ENCODE results near the gene GPATCH2.

GPATCH2 gene

DNA sequence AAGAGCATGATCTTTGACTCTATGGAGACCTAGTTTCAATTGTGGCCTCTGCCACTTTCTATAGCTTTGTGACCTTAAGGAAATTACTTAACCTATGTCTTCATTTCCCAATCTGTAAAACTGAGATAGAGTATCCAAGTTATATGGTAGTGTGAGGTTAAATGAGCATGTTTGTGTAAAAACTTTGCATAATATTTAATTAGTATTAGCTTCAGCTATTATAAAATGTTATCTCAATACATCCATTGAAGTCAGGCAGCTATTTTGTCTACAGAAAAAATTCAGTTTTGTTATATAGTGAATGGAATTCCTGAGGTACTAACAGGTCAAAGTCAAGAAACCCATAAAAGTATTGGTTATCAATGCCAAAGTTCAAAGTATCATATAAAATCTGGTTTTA is 53.6 kb downstream of the GPATCH2 start:
- FAIRE-seq = no peak

DNA sequence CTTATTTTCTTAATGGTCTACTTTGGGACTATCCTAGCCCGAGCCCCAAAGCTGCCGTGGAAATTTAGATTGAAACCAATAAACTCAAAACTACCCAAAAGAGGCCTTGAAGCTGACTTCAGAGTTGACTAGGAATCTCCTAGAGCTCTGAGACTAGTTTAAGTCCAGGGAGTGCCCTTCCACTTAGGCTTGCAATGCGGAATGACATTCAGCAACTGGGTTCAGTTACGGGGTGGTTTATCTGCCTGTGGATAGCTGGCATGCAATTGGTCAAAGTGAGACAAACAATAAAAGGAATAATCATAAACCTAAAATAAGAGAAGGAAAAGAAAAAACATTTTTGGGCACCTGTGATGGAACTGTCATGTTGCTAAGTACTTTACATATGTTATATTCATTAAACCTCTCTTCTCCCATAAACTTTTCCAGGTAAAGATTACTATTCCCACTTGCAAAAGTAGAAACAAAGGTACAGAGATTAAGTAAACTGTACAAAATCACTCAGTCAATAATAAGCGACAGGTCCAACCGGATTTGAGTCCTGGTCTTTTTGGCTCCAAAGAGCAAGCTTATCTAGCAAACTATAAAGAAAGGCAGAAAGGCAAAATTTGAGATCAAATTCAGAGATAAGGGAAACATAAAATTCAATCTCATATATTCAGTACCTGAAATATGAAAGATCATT is 56.5 kb downstream of the GPATCH2 start:
- no peak for FAIRE-seq

DNA sequence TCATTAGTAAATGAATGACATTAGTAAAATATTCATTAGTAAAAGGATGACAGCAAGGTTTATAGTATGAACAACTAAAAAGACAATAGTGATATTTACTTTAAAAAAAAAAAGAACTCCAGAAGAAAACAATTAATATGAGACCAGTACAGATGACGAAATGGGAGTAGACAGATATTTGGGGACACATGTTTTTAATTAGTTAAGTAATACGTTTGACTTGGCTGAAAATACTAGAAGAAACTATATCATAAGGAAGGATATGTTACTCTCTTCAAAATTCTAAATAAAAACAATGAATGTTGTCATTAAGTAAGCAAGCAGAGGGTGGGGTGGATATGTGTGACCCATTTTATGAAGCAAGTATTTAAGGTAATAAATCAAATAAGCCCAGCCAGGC is 61.9 kb downstream of the GPATCH2 start:
- no peak for FAIRE-seq

DNA sequence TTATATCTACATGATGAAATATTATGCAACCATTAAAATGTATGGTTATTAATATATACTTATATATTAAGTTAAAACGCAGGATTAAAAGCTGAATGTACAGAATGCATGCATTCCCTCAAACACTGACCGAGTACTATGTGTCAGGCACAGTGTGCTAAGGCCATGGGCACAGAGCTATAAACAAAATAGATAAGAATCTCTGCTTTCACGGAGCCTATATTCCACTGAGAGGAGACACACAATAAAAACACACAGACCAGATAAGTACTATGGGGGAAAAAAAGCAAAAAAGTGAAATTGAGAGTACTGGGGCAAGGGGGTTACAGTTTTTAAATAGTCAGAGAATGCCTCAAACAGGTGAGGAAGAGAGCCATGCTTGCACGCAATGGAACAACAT is 62.7 kb downstream of the GPATCH2 start:
- no peak for FAIRE-seq

DNA sequence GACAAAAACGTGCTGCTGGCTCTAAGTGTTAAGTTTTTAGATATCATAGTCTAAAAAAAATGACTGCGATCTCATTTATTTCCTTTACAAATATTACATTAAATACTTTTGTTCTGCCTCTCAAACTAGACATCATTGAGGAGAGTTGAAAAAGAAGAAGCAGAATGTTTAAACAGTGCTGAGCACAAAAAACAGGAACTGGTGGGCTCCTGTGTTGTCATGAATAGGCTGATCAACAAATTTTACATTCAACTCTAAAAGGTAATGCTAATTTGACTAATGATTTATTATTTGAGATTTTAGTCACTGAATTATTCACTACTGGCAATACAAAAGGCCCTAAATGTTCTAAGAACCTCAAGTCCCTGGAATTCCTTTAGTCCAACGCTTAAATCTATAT is 66.1 kb downstream of the GPATCH2 start:
- no peak for FAIRE-seq

DNA sequence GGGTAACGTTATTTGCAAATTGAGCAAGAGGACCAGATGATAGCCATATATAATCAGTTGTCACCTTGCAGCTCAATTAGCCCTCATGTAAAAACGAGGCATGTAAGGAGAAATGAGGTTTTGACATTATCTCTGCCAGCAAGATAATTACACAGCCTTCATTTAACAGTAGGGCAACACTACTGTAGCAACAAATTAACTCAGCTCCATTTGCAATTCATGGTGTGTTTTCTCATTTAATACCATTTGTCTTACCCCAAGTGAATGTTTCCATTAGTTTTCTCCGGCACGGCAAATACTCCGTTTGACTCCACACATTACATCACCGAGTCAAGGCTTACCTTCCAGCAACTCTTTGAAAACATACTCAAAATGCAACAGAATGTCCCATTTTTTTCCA is 66.7 kb downstream of the GPATCH2 start:
- FAIRE-seq = no peak

DNA sequence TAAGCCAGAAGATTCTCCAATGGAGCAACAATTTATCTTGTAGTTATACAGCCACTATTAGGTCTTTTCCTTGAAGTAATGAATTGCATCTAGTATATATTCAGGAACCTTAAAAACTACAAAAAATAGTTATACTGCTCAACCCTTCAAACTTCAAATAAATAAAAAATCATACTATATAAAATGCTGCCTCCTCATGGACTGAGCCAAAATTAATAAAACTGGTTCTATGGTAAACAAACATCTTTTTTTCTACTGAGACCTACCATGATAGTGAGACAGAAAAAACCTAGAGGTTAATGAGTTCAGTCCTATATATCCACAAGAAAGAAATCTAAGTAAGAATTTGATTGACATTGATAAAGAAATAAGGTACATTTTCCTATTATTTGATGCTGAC is 67.7 kb downstream of the GPATCH2 start:
- FAIRE-seq = no peak

DNA sequence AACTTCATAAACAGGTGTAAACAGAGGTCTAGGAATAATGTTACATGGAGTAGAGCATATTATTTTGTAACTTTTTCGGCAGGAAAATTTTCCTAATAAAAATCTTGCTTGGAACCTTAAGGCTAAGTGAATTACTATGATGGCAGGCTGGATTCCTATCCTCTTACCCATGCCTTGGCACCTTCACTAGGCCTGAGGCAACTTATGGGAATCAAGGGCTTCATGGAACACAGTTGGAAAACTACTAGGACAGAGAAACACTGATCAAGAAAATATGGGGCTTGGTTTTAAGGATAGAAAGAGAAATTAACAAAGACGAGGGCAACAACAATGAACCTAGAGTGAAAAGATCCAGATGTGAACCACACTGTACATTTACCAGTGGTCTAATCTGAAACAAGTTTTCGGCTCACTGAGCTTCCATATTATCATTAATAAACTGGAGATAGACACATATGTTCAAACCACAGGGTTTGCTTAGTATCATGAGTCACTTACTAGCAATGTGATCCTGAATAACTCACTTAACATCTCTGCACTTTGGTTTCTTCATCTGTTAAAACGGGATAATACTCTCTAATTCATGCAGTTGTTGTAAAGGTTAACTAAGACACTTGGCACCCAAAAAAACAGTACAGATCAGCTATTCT is 68.5 kb downstream of the GPATCH2 start:
- FAIRE-seq = no peak

DNA sequence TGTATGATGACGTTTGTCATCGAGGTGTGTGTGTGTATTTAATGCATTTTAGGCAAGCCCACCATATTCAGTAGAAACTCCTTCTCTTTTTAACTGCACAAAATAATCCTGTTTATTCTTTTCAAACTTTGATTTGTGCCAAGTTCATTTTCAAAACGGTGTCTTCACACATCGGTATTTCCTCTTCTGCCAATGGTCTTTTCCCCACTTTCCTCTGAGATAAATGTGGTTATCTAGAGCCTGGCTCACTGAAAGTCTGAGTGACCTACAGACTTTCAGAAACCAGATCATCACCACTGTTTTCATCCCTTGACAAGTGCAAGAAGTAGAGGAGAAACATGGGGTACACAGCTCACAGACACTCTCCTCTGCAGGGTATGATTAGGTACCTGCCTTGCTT is 69.4 kb downstream of the GPATCH2 start:
- no peak for FAIRE-seq

DNA sequence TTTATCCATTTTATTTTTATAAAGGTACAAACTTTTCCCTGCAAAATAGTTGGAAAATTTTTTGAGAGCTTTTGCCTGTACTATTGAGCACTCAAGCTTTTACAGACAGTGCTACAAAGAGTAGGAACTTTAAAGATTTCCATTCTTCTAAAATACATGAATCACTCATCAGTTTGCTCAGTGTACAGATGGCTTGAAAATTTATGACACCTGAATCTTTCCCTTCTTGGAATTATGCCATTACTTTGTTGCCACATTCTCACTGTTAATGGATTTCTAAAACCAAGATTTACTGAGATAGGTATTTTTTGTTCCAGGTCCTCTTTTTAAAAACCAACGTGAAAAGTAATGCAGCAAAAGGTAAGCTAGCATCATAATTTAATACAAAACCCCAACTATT is 76.0 kb downstream of the GPATCH2 start:
- no peak for FAIRE-seq

DNA sequence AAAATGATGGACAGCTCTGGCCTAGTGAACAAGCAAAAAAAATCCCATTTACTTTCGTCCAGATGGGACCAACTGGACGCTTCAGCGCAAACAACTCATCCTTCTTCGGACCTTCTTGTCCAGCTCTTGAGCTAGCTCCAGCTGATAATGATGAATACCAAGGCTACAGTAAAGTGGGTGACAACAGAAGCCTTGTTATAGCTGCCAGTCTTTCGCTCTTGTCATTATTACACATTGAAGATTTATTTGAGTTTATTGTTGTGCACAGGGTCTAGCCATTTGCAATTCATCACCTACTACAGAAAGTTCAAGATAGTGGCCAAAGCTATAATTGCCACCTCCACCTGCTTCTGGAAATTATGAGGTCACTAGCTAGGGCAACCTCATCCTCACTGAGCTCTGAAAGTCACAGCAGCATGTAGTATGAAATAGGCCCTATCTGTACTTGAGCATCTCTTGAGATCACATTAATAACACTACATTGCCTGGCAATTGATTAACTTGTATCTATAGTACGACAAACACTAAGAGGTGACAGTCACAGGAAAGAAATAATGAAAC is 76.9 kb downstream of the GPATCH2 start:
- no peak for FAIRE-seq

DNA sequence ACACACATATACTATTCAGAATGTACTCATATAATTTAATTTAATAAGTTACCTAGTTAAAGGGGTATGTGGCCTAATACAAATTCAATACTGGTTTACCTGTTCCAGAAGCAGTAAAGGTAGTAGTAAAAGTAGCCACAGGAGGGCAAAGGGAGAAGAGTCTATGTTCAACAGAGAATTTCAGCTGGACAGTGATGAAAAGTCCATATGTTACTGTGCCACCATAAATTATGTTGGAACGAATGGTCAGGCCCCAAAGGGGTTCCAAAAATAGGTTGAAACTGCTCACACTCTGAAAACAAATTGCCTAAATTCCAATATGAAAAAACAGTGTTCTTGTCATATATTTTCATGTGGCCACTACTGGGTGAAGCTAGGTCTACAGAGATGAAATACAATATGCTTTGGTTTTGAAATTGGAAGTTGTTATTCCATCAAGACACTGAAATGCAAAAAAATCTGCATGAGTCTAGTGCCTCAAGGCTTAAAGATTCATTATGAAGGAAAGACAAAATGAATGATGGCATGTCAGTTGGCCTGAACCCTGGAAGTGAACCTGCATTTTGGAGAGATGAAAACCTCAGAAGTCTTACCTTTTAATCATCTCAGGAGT is 78.4 kb downstream of the GPATCH2 start:
- FAIRE-seq = no peak

DNA sequence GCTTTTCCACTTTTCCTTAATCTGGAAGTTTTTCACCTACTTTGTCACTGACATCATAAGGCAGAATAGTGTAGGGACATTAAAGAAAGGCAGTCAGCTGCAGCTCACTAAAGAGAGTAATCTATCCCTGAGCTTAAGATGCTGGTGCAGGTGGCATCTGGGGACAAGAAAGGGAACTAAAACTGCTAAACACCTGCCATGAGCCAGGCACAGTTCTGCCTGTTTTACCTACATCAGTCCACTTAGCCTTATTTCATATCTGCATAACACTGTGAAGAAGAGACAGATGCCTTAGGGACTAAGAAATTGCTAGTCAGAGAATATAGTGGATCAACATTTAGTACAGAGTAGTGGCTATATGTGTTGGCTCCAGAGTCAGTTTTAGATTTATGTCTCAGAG is 88.1 kb downstream of the GPATCH2 start:
- no peak for FAIRE-seq

DNA sequence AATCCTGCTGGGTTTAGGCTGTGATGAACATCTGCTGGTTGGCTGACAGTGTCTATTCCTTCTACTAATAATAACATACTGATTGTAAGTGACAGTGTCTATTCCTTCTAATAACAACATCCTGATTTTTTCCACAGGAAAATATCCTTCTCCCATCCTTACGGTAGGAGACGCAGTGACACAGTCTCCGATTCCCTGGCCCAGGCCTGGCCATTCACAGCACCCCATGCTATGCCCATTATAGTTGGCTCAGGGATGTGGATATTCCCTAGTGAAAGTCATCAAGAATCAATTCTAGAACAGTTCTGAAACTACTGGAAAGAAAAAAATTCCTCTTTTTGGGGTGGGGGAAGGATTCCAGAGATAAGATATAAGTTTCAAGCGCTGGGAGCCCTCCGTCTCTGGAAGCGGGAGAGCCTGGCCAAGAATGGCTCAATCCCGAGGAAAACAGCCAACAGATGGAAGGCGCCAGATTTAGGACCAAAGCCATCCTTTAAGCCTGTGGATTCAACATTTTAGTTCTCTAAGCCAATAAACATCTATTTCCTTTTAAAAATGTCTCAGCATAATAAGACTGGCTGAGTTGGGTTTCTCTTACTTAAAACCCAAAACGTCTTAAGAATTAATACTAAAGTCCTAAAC is 88.6 kb downstream of the GPATCH2 start:
- no peak for FAIRE-seq

DNA sequence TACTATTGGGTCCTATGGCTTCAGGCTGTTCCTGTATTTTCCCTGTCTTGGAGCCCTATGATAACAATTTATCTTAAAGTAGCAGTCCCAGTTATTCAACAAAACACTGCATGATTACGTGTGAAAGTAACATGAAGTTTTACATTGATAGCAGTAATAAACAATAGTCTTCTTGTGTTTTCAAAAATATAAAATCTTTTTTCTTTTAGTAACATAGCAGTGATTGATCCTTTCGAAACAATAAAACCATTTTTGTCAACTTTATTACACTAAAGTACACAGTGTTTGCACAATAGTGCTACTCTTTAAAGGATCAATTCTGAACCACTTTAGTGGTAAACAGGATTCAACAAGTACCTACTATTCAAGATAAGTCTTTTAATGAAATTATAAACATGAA is 90.6 kb downstream of the GPATCH2 start:
- no peak for FAIRE-seq

DNA sequence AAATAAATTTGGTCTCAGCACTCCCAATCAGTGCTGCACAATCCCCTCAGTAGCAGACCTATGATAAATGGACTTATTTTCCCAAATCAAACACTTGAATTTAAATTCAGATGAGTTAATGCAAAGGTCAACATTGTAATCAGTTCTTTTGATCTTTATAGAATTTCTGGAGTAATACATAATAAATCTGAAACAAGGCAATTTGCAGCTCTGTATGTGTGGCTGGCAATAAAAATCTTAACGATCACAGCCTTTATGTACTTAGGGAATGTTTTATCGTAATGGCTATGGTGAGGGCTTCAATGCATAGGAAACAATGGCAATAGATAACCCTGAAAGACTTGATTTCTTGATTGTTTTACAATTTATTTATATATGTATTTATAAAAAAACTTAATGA is 91.4 kb downstream of the GPATCH2 start:
- no peak for FAIRE-seq

DNA sequence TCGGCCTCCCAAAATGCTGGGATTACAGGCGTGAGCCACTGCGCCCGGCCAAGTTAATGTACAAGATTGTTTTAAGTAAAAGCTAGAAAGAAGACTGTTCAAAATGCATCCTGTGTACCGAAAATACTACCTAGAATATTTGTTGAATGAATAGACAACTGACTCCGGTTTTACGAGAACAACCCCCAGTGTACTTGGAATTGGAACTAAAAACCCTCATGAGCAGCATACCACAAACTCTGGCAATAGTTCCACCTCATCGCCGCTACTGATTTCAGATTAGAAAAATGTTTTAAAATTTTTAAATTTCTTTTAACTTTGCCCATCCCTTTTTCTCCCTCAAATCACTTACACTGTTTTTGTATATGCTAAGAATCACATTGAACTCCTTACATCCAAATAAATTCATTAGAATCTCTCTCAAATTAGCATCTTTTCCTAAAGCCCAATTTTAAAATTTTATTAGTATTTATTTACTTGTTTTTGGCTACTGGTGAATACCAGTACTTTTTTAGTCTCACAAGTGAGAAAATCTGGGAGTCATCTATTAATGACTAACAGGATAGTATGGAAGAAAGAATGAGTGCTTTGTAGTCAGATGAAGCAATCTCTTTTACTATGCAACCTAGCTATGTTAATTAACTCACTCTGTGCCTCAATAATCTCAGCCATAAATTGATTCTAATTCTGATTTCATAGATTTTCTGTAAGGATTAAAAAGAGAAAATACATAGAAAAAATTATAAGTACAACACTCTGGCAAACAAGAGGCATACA is 95.1 kb downstream of the GPATCH2 start:
- no peak for FAIRE-seq

DNA sequence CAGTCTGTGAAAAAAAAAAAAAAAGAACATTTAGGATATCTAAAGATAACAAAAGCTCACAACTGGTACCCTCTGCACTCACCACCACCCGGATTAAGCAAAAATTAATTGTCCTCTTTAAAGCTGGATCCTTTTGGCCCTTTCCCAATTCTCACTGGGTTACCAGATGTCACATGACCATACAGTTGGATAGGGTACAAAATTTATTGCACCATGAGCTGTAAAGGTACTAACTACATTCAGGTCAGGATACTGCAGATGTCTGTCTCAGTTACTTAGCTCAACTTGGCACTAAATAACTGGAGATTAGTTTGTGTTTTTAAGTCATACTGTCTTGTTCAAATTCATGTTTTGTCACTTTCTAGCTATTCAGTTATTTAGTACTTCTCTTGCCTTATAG is 96.3 kb downstream of the GPATCH2 start:
- no peak for FAIRE-seq

DNA sequence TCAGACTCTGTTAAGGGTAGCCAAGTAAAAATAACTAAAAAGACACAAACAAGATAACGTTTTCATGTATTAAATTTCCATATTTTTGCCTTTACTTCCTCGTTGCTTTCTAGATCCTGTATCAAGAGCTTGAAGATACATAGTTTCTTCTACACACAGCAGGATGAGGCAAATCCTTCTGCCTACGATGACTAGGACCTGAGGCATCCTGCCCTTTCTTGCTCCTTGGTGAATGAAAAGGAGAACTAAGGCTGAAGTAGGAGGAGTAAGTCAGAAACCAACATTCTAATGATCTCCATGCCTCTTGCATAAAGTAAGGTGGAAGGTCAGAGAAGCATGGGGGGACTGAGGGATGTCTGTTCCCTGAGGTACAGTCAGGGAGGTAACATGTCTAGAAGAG is 102.6 kb downstream of the GPATCH2 start:
- no peak for FAIRE-seq

DNA sequence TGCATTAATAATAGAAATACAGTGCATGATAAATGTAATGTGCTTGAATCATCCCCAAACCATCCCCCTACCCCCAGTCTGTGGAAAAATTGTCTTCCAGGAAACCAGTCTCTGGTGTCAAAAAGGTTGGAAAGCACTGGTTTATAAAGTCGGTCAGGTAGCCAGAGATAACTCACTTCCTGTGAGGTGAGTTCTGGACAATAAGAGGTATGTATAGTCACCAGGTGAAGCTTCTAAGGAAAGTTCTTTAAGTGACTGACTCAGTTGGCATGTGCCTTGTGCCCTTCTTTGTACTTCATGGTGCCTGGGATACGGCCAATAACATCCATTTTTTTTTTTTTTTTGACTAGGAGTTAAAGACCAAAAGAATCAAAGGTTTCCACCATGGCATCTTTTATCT is 103.7 kb downstream of the GPATCH2 start:
- no peak for FAIRE-seq

DNA sequence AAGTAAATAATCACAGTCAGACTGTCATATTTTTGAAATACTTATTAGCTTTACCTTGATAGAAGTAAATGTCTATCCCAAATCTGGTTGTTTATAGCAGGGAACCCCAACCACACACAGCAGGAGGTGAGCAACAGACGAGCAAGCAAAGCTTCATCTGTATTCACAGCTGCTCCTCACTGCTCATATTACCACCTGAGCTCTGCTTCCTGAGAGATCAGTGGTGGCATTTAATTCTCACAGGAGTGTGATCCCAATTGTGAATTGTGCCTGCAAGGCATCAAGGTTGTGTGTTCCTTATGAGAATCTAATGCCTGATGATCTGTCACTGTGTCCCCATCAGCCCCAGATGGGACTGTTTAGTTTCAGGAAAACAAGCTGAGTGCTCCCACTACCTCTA is 104.3 kb downstream of the GPATCH2 start:
- FAIRE-seq = no peak

DNA sequence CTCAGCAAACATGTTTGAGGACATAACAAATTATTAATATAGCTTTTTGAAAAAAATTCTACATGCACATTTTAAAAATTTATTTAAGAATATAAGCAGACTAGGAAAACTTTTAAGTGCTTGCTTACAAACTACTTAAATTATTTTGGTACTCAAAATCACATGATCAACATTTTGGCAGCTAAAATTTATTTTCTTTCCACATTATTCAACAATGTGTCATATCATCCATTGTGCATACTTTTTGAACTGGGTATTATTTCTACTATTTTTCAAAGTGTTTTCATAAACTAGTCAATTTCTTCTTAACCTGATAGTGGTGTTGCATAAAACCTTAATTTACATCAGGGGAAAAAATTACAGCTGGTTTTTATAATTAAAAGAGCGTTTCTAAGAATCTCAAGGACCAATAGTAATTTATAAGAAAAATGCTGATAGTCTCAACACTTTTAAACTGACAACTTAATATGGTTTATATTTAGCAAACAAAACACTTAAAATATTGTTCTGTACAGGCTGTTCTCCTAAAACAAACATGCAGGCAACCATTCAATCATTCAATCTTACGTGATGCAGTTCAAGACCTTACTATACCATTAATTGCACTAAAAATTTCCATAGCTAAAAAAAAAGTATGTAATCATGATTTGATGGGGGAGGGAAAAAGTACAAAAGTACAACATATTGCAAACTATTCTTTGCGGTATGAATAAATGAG is 105.0 kb downstream of the GPATCH2 start:
- FAIRE-seq = no peak

All from G401.6 (cell line).